Brain microvascular endothelial cell (primary cell): Measurements from ENCODE around the gene UNC45A.

Source experiments
- DNase-seq: peaks from one replicate; pipeline ENCODE4 v3.0.0-alpha.2; 2020
- H3K27ac ChIP-seq: fragments of 250-450 bp; sonication (Bioruptor Pico); 2 replicates; pipeline ENCODE4 v1.5.1; 2020; ENCODE audit warnings: mild to moderate bottlenecking, moderate library complexity
- H3K27me3 ChIP-seq: fragments of 250-450 bp; sonication (Bioruptor Pico); replicated peaks from 2 replicates; pipeline ENCODE4 v1.5.1; 2020; ENCODE audit warnings: mild to moderate bottlenecking
- H3K36me3 ChIP-seq: fragments of 250-450 bp; sonication (Bioruptor Pico); replicated peaks from 2 replicates; pipeline ENCODE4 v1.5.1; 2020; ENCODE audit warnings: mild to moderate bottlenecking
- H3K4me3 ChIP-seq: 2 replicates; pipeline ENCODE4 v1.5.1; 2011; ENCODE audit warnings: low read depth, mild to moderate bottlenecking, control low read depth, low read length, moderate library complexity
- CTCF ChIP-seq: IDR thresholded peaks from 2 replicates; pipeline ENCODE4 v1.5.1; 2011; ENCODE audit warnings: low read depth, mild to moderate bottlenecking, moderate library complexity, low read length, control low read depth, inconsistent platforms; ENCODE audit errors: missing control alignments
- in situ Hi-C: cut with HindIII; loops from 2 replicates; pipeline ENCODE4 v1.10.0; 2017; ENCODE audit warnings: low sequenced_read_pairs, low pct_ligation_motif_present

Gene UNC45A

DNA sequence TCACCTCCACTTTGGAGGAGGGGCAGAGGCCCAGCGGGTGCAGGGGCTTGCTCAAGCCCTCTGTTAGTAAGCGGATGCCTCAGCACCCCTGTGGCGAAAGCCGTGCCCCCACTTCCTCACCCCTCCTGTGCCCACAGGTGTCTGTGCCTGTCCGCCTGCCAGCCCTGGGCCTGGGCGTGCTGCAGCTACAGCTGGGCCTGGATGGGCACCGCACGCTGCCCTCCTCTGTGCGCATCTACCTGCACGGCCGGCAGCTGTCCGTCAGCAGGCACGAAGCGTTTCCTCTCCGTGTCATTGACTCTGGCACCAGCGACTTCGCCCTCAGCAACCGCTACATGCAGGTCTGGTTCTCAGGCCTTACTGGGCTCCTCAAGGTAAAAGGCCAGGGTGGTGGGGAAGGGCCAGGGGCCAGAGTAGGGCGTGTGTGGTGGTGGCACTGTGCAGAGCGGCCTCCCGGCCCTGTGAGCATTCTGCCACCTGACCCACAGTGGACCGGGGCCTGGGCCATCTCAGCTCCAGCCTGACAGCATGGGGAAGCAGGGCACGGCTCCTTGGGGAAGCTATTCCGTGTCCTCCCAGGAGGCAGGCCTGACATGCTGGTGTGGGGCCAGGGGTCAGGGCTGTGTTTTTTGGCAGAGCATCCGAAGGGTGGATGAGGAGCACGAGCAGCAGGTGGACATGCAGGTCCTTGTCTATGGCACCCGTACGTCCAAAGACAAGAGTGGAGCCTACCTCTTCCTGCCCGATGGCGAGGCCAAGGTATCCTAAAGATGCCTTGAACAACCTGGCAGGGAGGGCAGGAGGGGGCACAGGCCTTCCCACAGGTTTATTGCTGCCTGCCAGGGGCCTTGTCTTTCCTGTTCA lies 22.9 kb upstream of the UNC45A start:
- Histone ChIP-seq H3K27me3 (no peaks in the 10 kb centered on the region), H3K36me3 (peaks cover 32% of the 10 kb centered on the region), H3K4me3 (no peak overlapping the region), H3K27ac (no peak overlapping the region)
- no peak for DNase-seq
- in situ Hi-C loops: no loop called here
- no peak for TF ChIP-seq CTCF

- no peak for DNase-seq
- Histone ChIP-seq H3K27ac (no peak overlapping the region), H3K36me3 (peaks cover 32% of the 10 kb centered on the region), H3K4me3 (no peak overlapping the region), H3K27me3 (no peaks in the 10 kb centered on the region)
- no peak for TF ChIP-seq CTCF
- in situ Hi-C loops: no loop called here
These were observed 22.4 kb upstream of the UNC45A start for GRCh38 chr15:90912770-90913075.

- H3K27ac ChIP-seq: no peak overlapping the region
- in situ Hi-C loops: no loop called here
- peaks cover 39% of the 10 kb centered on the region for H3K36me3 ChIP-seq
- TF ChIP-seq CTCF: no peak
- H3K4me3 ChIP-seq: no peak overlapping the region
- no peak for DNase-seq
- H3K27me3 ChIP-seq: no peaks in the 10 kb centered on the region
These were observed 21.6 kb upstream of the UNC45A start for GRCh38 chr15:90913398-90913944.

DNA sequence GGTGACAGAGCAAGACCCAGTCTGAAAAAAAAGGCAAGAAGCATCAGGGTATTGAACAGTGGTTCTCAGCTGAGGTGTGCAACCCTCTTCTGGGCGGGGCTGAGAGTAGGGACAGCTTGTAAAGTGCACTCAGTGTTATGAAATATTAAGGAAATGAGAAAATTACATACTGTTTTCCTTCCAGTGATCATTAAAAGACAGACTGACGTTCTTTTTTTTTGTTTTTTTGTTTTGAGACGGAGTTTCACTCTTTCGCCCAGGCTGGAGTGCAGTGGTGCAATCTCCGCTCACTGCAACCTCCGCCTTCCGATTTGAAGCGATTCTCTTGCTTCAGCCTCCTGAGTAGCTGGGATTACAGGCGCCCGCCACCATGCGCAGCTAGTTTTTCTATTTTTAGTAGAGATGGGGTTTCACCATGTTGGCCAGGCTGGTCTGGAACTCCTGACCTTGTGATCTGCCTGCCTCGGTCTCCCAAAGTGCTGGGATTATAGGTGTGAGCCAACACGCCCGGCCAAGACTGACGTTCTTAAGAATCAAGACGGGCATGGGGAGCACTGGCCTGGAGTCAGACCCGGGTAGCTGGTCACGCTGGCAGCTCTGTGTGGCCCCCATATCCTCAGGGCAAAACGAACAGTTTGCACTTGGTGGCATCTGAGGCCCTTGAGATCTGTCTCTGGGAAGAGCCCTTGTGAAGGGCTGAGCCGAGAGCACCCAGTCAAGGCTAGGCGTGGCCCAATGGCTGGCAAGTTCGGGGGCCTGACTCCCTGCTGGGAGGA lies 20.6 kb upstream of the UNC45A start:
- H3K36me3 ChIP-seq: peaks cover 46% of the 10 kb centered on the region
- H3K4me3 ChIP-seq: no peak overlapping the region
- no peak for DNase-seq
- in situ Hi-C loops: no loop called here
- H3K27me3 ChIP-seq: no peaks in the 10 kb centered on the region
- no peak for TF ChIP-seq CTCF
- no peak overlapping the region for H3K27ac ChIP-seq

GRCh38 chr15:90915216-90915807 lies 19.8 kb upstream of the UNC45A start:
- peak overlapping the region; percentile 44 for H3K27ac ChIP-seq

More at GRCh38 chr15:90915216-90915807, 19.8 kb upstream of the UNC45A start:
- peaks cover 50% of the 10 kb centered on the region for H3K36me3 ChIP-seq
- no peak overlapping the region for H3K4me3 ChIP-seq
- TF ChIP-seq CTCF: no peak
- in situ Hi-C loops: no loop called here
- H3K27me3 ChIP-seq: no peaks in the 10 kb centered on the region
- DNase-seq: no peak
